GM21381 (cell line): Measurements from ENCODE around the gene ANKRD27.

ENCODE experiments used
- ATAC-seq: cut with Tn5 transposase; IDR thresholded peaks from one replicate; pipeline ENCODE4 v1.9.1; 2021; ENCODE audit warnings: mild to moderate bottlenecking, moderate library complexity; ENCODE audit not compliant: unreplicated experiment

Gene ANKRD27

DNA sequence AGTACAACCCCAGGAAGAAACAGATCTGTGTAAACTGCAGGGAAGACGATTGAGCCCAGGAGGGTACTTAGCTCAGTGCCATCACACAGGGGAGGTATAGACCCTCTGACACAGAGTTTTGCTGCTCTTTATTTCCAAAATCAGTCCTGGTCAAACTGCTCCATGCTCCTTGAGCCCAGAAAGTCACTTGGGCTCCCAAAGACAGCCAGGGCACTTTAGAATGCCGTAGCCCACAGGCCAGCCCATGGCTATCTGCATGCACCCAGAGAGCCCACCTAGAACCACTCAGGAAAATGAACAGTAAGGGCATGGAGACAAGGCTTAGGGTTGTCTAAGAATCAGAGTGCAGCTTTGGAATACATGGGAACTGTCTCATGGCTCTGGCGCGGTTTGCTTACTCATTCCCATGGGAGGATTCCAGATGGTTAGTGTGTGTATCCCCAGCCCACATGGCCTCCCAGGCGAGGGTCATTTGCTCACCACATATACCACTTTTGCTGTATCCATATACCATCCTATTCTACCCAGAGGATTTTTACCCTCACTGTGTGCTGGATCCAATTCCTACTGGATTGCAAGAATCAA, 108.6 kb downstream of the ANKRD27 start:
- no peak for ATAC-seq

- no peak for ATAC-seq
Observed at GRCh38 chr19:32563761-32564160, 111.2 kb downstream of the ANKRD27 start.

DNA sequence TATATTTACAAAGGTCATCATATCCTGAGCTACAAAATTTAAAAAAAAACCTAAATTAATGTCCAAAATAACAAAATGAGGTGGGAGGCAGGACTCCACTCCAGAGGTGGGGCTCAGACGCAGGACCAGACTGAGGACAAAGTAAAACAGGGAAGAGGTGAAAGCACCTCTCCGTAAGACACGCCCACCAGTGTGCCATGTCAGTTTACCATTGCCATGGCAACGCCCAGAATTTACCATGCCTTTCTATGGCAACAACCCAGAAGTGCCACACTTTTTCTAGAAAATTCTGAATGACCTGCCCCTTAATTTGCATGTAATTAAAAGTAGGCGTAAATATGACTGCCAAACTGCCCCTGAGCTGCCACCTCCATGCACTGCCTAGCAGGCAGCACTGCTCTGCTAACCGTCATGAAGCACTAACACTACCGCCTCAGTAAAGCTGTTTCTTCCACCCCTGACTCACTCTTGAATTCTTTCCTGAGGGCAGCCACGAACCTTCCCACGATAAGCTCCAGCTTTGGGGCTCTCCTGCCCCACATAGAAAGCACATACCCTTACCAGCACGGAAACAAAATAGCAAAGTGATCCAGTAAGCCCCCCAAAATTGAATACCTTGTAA, 116.3 kb downstream of the ANKRD27 start:
- no peak for ATAC-seq

- ATAC-seq = no peak
Observed at GRCh38 chr19:32555786-32556185, 119.2 kb downstream of the ANKRD27 start.

- ATAC-seq = no peak
Observed at GRCh38 chr19:32550666-32551065, 124.3 kb downstream of the ANKRD27 start.
